ENCODE results near the gene ATP6V0B.

ATP6V0B gene

DNA sequence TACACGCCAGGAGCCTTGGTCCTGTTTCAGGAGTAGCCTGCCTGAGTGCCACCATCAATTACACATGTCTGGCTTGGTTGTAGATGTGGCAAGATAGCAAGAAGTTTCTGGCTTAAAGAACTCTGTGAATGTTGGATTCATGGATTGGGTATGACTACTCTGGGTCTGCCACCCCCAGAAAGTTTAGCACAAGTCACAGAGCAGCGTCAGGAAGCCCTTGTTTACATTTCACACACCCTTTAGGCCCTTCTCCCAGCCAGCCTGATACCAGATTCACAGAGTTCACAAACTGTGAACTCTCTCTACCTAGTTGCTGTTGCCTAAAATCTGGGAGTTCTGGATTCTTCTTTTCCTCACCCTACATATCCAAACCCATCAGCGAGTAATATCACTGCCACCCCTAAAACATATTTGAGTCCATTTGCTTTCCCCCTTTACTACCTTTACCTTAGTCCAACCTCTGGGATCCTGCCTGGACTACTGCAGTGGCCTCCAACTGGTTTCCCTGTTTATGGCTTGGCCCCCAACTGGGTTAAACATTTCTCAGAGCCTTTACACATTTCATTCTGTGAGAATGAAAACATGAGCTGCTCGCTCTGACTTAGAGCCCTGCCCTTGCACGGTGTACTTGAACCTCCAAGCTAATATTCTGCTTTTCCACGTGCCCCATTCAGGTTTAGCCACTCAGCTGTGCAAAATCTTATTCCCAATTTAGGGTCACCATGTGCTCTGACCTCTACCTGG lies 12.6 kb downstream of the ATP6V0B start:
- no peak for DNase-seq

DNA sequence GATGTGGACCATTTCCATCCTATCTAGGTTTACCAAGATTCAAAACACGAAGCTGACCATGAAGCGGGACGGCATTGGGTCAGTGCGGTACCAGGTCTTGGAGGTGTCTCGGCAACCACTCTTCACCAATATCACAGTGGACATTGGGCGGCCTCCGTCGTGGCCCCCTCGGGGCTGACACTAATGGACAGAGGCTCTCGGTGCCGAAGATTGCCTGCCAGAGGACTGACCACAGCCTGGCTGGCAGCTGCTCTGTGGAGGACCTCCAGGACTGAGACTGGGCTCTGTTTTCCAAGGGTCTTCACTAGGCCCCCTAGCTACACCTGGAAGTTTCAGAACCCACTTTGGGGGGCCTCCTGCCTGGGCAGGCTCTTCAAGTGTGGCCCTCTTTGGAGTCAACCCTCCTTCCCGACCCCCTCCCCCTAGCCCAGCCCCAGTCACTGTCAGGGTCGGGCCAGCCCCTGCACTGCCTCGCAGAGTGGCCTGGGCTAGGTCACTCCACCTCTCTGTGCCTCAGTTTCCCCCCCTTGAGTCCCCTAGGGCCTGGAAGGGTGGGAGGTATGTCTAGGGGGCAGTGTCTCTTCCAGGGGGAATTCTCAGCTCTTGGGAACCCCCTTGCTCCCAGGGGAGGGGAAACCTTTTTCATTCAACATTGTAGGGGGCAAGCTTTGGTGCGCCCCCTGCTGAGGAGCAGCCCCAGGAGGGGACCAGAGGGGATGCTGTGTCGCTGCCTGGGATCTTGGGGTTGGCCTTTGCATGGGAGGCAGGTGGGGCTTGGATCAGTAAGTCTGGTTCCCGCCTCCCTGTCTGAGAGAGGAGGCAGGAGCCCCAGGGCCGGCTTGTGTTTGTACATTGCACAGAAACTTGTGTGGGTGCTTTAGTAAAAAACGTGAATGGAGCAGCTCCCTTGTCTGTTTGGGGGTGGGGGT lies 15.8 kb downstream of the ATP6V0B start:
- DNase-seq, result no peak

DNA sequence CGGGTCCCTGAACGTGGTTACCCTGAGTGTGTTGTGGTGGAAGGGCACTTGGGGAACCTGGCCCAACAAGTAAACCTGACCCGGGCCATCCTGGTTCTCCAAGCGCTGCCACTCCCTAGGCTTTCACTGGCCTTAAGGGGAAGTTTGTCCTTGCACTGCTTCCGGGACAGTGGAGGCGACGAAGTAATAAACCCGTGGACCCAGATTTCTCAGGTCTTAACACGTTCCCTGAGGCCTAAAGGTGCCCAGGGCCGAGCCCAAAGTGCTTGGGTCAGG lies 16.4 kb downstream of the ATP6V0B start:
- no peak for DNase-seq

DNA sequence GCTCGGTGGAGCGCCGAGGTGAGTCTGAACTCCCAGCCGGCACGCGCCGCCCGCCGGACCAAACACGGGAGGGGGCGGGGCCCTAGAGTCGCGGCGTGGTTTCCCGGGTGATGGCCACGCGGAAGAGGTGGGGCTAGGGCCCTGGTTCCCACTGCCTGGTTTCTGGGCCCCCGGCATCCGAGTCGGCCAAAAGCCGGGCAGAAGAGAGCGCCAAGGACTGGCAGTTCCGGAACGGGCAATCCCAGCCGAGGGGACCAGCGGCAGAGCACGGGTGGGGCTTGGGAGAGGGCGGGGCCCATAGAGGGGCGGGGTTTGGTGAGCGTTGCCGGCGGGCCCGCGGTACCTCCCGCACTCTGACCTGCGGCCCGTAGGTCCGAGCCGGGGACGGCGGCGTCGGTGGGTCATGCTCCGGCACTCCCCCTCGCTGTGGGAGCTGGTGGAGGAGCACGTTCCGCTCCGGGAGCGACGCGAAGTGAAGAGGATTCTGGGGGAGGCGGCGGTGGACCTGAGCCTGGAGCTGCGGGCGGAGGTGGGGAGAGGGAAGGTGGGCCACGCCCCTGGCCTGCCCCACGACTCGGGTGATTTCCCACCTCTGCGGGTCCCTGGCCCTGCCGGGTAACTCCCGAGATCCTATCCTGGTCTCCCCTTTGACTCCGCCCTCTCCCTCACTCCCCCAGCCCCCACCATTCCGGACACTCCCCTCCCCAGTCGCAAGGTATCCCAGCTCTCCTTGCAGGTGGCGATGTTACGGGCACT lies 16.9 kb downstream of the ATP6V0B start, which contains the start of gene CCDC24:
CCDC24 (plus strand) TSS at position 124 of the 756 bp plus-strand sequence; CDS start at position 404, 280 bp downstream.
- DNase-seq, result peak; percentile 79

DNA sequence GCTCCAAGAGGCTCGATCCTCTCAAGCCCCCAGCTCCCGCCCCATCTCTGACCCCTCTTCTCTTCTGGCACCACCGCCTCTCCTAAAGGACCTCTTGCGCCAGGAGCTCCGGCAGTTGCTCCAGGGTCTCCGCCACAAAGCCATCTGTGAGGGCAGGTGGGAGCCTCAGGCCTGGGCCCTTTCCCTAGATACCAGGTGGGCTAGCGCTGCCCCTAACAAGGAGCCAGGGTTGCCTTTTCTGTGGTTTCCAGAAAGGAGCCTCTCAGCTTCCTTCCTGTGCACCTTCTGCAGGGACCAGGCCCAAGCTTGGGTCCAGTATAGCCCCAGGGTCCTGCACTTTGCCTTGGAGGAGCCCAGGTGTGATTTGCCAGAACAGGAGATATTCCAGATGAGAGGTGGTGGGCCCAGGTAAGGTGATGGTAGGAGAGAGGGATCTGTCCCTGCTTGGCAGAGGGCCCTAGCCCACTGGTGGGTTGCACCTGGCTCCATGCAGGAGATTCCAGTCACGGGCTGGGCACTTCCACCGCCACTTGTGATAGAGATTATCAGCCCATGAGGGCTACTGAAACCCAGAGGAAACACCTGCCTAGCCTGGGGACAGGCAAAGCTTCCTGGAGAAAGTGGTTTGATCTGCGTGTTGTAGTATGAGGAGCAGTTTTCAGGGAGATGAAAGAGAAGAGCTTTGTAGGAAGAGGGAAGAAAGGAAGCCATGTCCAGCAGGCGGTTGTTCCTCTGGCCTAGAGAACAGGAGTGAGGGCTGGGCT lies 17.7 kb downstream of the ATP6V0B start:
- DNase-seq, result no peak

DNA sequence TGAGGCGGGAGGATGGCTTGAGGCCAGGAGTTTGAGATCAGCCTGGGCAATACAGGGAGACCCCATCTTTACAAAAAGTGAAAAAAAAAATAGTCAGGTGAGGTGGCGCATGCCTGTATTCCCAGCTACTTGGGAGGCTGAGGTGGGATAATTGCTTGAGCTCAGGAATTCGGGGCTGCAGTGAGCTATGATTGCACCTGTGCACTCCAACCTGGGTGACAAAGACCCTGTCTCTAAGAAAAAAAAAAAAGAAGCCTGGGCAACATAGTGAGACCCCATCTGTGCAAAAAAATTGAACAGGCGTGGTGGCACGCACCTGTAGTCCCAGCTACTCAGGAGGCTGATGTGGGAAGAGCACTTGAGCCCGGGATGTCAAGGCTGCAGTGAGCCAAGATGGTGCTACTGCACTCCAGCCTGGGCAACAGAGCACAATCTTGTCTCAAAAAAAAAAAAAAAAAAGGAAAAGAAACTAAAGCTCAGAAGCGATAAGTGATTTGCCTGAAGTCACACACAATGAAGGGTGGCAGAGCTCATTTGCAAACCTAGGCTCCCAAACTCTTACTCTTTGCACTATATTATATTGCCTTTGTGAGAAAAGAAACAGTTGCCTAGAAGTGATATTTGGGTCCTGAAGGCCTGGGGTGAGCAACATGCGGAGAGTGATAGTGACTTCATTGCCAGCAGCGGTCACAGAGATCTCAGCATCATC lies 18.6 kb downstream of the ATP6V0B start:
- DNase-seq, result no peak

DNA sequence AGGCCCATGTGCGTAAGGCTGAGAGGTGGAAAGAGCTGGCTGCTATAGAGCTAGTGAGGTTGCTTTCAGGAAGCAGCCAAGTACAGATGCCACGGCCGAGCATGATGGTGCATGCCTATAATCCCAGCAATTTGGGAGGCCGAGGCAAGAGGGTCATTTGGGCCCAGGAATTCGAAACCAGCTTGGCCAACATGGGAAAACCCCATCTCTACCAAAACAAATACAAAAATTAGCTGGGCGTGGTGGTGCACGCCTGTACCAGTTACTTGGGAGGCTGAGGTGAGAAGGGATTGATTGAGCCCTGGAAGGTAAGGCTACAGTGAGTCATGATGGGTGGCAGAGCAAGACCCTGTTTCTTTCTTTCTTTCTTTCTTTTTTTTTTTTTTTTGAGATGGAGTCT lies 19.3 kb downstream of the ATP6V0B start:
- no peak for DNase-seq

DNA sequence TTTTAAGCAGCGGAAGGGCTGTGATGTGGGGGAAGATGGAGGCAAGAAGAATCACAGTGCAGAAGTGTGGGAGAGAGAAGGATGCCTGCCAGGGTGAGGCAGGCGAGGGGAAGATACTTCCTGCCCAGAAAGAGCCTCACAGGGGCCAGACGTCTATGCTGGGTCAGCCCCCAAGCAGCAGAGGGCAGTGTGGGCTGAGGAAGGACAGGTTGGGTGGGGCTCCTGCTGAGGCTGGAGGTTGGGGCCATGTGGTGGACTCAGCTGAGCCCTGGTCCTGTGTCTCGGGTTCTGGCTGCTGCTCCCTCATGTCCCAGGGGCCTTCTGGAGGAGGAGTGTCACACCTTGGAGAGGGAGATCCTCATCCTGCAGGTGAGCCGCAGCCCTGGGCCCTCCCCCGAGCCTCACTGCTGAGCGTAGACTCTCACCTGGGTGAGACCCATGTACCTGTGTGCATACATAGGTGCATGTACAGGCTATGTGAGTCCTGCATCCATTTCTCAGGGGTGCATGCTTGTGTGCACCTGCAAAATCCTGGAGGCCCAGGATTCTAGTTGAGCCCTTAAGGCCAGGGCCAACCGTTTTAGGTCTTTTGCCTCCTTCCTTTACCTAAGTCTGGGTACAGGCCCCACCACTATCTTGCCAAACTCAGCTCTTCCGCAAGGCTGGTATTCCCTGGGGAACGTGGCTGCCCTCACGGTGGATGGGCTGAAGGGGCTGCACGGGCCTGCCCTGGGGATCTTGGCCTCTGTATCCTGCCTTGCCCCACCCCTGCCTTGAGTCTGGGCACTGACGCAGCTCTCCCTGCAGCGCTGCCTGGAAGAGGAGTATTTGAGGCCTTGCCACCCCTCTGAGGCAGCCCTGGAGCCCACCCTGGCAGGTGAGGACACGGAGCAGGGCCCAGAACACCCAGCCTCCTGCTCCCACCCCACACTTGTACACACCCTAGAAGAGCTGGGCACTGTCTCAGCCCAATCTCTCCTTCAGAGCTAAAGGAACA lies 20.3 kb downstream of the ATP6V0B start:
- DNase-seq, result no peak

DNA sequence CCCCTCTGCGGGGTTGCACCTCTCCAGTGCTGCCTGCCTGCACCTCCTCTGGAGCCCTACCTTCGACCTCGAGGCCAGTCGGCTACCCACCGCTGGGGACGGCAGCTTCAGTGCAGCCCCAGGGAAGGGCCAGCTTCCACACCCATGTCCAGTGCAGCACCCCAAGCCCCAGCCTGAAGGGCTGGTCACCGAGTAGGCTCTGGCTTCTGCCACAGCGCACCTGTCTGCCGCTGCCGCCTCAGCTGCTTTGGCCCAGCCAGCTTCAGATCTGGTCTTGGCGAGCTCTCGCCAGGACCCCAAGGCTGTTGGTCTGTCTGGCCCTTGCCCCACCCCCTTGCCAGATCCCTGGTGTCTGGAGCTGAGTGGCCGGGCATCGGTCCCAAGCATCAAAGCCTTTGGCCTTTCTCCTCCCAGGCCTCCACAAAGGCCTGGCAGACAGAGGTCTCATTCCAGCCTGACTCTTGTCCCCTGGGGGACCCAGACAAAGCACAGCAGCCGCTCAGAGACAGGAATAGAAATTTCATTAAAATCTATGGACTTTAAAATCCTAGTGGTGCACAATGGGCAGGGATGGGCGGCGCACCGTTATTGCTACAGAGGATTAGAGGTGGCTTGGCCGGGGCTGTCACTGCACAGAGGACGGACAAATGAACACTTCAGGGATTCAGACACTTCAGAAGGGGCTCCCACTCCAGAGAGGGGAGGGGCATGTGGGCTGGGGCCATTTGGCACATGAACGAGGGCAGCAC lies 21.4 kb downstream of the ATP6V0B start:
- no peak for DNase-seq

DNA sequence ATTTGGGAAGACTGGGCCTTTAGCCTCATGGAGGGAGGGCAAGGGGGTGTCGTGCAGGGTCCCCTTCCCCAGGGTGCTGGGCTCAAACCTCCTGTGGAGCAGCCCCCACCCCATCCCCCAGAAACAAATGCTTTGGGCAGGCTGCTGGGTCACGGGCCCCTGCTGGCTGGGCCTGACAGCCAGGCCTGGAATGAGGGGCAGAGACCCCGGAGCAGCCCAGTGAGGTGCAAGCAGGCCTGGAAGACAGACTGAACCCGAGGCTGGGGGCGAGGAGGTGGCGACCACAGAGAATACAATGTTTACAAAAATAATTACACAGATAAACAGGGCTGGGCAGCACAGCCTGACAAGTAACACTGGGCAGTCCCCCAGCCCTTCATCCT lies 22.0 kb downstream of the ATP6V0B start:
- no peak for DNase-seq

DNA sequence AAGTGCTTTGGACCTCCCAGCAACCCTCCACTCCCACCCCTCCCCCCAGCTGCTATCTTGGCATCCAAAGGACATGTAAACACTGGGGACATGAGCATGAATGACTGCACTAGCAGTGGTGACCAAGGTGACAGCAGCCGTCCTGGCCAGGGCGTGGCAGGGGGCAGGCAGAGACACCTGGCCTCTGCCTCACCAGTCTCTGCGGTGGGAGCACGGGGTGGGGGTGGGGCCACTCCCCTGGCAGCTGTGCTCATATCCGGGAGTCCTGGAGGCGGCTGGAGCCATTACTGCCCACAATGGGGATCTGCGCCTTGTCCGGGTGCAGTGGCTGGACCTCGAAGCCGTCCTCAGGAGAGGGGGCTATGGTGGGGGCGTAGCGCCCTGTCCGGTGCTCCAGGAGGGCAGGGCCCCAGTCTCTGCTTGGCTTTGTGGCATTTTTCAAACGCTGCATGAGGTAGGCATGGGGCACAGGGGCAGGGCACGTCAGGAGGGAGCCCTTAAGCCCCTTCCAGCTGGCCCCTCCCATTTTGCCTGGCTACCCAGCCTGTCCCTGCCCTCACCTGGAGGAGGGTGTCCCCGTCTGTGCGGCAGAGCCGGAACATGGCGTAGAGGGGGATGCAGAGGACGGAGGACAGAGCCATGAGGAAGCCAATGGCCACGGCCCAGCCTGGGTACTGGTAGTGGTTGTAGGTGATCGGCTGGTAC lies 22.7 kb downstream of the ATP6V0B start:
- no peak for DNase-seq

DNA sequence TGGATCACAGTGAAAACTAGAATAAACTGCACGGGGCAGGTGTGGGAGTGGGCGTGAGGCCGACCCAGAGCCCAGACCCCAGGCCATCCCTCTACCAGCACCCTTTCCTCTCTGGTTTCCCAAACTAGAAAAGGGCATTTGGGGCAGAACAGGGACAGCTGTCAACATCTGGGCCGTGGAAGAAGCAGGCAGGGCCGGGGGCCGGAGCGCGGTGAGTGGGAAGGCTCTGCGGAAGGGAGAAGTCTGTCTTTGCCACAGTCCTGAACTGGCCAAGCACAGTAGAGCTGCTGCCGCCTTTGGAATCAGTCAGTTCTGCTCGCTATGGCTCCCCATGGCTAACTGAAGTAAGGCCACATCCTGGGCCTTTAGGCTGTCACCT lies 23.2 kb downstream of the ATP6V0B start:
- no peak for DNase-seq

DNA sequence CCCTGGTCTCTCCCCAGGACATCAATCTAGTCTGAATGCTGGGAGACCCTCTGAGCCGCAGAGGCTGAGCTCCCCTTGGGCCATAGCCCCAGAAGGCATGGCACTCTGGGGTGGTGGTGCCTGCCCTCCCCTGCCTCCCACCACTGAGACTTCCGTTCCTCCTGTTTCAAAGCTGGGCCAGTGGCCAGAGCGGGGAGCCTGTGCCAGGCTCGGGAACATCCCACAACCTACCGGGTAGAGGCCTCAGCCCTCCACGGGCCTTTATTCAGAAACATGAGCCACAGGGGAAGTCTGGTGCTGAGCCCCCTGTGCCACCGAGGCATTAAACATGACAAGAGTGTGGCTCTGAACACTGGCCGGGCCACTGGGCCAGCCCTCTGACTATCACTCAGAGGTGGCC lies 24.7 kb downstream of the ATP6V0B start:
- no peak for DNase-seq

DNA sequence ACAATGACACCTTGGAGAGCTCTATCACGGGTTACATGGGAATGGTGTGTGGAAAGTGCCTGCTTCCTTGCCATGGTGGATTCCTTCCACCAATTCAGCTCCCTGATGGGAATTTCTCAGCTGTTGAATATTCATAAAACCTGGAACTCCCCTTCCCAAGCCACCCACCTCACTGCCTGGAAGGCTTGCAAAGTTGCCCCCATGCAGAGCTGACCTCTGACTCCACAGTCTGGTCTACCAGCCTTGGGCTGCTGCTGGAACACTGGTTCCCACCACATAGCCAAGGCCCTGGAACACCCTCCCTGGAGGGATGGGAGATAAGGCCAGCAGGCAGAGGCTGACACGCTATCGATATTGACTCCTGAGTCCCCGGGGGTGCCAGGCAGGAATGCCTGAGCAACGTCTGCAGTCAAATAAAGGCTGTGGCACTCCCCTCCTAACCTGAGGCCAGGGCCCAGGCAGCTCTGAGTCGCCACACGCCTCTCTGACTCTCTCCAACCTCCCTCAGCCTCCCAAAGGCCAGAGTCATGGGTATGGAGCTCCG lies 25.4 kb downstream of the ATP6V0B start:
- DNase-seq, result no peak

DNA sequence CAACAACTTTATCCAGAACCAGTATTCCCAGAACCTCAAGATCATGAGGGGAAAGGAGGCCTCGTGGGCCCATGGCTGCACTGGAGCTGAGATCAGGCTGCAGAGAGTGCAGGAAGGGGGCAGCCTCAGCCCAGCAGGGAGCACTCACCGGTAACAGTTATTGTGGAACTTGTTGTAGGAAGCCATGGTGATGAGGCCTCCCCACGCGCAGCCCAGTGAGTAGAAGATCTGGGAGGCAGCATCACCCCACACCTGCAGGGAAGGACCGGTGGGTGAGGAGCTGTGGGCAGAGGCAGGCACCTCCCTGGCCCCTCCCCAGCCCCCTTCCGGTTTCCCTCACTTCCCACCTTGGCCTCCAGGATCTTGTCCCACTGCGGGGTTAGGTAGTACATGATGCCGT lies 27.4 kb downstream of the ATP6V0B start:
- DNase-seq, result no peak

DNA sequence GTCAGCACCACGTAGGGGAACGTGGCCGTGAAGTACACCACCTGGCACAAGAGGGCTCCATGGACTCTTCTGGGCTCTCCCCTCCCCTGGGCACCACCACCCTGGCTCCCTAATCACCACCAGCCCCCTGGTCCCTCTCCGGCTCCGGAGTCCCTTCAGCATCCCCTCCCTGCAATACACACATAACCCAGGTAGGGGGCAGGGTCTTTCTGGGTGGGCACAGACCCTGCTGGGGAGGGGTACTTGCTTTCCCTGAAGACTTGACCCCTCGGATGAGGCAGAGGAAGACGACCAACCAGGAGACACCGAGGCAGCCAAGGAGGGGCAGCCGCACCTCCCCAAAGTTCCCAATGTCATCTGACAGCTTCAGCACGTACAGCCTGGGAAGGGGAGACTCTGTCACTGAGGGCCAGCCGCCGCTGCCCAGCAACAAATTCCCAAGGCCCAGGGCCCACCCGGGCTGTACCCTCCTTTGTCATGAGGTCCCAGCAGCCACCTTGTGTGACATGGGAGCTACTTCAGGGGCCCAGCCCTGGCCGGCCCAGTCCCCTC lies 27.9 kb downstream of the ATP6V0B start:
- no peak for DNase-seq

DNA sequence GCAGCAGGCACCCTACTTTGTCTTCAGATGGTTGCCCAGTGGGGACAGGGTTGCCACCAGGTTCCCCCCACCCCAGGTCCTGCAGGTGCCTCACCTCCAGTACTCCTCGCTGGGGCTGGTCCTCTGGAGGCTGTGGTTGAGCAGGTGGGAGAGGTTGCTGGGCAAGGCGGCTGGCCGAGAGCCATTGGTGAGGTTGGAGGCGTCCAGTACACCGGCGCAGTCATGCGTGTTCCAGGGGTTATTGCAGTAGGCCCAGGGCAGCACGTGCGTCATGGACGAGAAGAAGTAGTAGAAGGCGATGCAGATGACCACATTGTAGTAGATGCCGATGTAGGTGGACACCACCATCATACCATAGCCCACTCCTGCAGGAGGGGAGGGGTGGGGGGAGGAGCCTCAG lies 33.5 kb downstream of the ATP6V0B start:
- no peak for DNase-seq

DNA sequence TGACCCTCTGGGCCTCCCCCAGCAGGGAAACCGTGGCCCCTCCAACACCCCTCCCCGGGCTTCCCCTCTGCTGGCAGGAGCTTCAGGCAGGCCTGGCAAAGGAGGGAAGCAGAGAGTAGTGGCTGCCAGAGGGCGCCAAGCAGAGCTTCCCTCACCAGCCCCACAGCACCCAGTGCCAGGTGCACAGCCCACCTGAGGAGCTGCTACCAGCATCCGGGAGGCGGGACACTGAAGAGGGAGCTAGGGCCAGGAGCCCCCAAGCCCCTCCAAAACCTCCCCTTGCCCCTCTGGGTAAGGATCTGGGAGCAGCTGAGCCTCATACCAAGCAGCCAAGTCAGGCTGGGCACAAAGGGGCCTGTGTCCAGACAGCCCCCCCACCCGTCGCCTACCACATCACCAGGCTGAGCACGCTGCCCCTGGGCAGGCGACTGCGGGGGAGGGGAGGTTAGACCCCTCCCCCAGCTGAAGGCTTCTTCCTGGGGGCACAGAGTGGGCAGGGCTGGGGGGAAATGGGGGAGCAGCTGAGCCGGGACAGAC lies 36.2 kb downstream of the ATP6V0B start:
- no peak for DNase-seq

DNA sequence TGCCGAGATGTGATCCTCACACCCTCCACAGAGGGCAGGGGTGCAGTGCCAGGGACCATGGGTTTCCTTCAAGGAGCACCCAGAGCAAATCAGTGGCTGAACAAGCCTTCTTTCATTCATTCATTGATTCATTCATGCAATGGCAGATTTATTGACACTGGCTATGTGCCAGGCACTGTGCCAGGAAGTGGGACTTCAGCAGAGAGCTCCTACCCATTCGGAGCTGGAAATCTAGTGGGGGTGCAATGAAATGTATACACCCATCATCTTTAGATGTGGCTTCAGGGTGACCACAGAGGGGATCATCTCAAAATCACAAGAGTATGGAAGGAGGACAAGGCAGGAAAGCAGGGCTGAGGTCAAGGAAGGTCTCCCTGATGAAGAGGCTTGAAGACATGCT lies 37.6 kb downstream of the ATP6V0B start:
- no peak for DNase-seq

All from stimulated activated CD4-positive, alpha-beta T cell treated with anti-CD3 and anti-CD28 coated beads, Interleukin-4, amount 100 ng/mL, for 24 hours (primary cell).